ENCODE data around the gene SBNO2.
A peak's percentile ranks its signal among the peaks of the same experiment; 100 is the strongest.

The SBNO2 gene

DNA sequence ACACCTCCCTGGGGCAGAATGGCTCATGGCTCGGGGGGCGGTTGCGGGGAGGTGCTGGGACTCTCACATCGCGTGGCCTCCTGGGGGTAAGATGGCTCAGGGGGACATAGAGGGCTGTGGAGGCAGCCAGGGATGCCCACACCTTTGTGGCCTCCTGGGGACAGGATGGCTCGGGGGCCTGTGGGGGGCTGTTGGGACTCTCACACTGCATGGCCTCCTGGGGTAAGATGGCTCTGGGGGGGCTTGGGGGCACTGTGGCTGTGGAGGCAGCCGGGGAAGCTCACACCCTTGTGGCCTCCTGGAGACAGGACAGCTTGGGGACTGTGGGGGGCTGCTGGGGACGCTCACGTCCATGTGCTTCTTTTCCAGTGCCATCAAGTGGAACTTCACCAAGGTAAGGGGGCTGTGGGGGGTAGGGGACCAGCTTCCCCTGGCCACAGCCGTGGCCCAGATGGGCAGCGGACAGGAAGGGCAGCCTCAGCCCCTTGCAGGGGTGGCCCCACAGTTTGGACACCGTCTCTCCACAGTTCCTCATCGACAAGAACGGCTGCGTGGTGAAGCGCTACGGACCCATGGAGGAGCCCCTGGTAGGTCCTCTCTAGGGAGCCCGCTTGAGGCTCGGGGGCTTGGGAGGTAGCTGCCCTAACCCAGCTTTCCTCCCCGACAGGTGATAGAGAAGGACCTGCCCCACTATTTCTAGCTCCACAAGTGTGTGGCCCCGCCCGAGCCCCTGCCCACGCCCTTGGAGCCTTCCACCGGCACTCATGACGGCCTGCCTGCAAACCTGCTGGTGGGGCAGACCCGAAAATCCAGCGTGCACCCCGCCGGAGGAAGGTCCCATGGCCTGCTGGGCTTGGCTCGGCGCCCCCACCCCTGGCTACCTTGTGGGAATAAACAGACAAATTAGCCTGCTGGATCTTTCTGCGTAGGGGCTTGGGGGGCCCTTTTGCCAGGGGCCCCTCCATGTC lies 67.9 kb downstream of the SBNO2 start:
- ChIA-PET CTCF (interaction anchor here (1.3 to 1.7 kb wide), 3 partner anchors 36 to 138 kb away, joined by 3 read pairs; partner anchors contain the start of gene CNN2), POLR2A (interaction anchor here (1.3 kb wide), 1 partner anchor 18 kb away, joined by 3 read pairs; no protein-coding TSS in a partner anchor)
- no peak overlapping the region for H3K4me3 ChIP-seq (ENCODE audit: control insufficient read depth in 1 of 7, extremely low read depth in 1 of 7, insufficient read depth in 4 of 7, low read depth in 2 of 7, low read length in 6 of 7)
- DNase-seq, result no peak
- 95% methylated on average over 25 of the region's 32 CpGs for WGBS (ENCODE audit: insufficient coverage)
- no peak overlapping the region for H3K27ac ChIP-seq (ENCODE audit: insufficient read depth in 1 of 2, low read depth in 1 of 2, low read length in 2 of 2, poor library complexity in 1 of 2, severe bottlenecking in 2 of 2)
- no peaks in the 10 kb centered on the region for H3K27me3 ChIP-seq (replicated peaks in 2 of 5; ENCODE audit: control insufficient read depth in 4 of 5, insufficient read depth in 5 of 5, low read length in 4 of 5)
- H3K4me1 ChIP-seq (ENCODE audit: control extremely low read depth in 1 of 4, control insufficient read depth in 4 of 4, insufficient read depth in 4 of 4, low read length in 3 of 4), result peaks cover 4 to 48% (median 35%) of the 10 kb centered on the region in 4 experiments
- peaks cover 0 to 51% (median 32%) of the 10 kb centered on the region in 4 experiments for H3K36me3 ChIP-seq (ENCODE audit: control insufficient read depth in 4 of 4, insufficient read depth in 4 of 4, low read length in 3 of 4)
- no peaks in the 10 kb centered on the region for H3K9me3 ChIP-seq (ENCODE audit: control extremely low read depth in 1 of 5, control insufficient read depth in 4 of 5, insufficient read depth in 2 of 5, low read depth in 1 of 5, low read length in 4 of 5)

DNA sequence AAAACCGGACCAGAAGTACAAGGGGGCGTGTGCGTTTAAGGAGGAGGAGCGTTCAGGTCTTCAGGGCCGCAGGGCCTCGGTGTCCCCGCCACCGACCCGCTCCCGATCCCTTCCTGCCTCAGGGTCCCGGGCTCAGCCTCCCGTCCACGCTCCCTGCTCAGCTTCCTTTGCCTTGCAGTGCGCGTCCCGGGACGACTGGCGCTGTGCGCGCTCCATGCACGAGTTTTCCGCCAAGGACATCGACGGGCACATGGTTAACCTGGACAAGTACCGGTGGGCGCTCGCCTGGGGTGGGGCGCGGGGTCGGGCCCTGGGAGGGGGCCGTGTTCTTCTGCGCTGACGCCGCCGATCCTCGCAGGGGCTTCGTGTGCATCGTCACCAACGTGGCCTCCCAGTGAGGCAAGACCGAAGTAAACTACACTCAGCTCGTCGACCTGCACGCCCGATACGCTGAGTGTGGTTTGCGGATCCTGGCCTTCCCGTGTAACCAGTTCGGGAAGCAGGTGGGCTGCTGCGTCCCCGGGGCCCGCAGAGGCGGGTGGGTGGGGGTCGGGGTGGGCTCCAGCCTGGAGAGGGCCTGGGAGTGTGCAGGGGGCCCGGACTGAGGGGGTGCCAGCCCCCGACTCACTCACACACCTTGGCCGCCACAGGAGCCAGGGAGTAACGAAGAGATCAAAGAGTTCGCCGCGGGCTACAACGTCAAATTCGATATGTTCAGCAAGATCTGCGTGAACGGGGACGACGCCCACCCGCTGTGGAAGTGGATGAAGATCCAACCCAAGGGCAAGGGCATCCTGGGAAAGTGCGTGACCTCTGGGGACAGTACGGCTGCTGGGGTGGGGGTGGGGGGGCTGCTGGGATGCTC lies 68.8 kb downstream of the SBNO2 start:
- WGBS (ENCODE audit: insufficient coverage), result 37% methylated on average over 45 of the region's 69 CpGs
- DNase-seq, result no peak
- Histone ChIP-seq H3K27me3 (replicated peaks in 2 of 5; ENCODE audit: control insufficient read depth in 4 of 5, insufficient read depth in 5 of 5, low read length in 4 of 5) (no peaks in the 10 kb centered on the region), H3K9me3 (ENCODE audit: control extremely low read depth in 1 of 5, control insufficient read depth in 4 of 5, insufficient read depth in 2 of 5, low read depth in 1 of 5, low read length in 4 of 5) (no peaks in the 10 kb centered on the region), H3K27ac (ENCODE audit: insufficient read depth in 1 of 2, low read depth in 1 of 2, low read length in 2 of 2, poor library complexity in 1 of 2, severe bottlenecking in 2 of 2) (peak overlapping the region; percentile 70 to 84), H3K36me3 (ENCODE audit: control insufficient read depth in 4 of 4, insufficient read depth in 4 of 4, low read length in 3 of 4) (peaks cover 0 to 44% (median 24%) of the 10 kb centered on the region in 4 experiments), H3K4me3 (ENCODE audit: control insufficient read depth in 1 of 7, extremely low read depth in 1 of 7, insufficient read depth in 4 of 7, low read depth in 2 of 7, low read length in 6 of 7) (peak overlapping the region; percentile 9 to 86 (median 67)), H3K4me1 (ENCODE audit: control extremely low read depth in 1 of 4, control insufficient read depth in 4 of 4, insufficient read depth in 4 of 4, low read length in 3 of 4) (peaks cover 4 to 52% (median 39%) of the 10 kb centered on the region in 4 experiments)
- ChIA-PET POLR2A (interaction anchor here (0.7 to 1.3 kb wide), 4 partner anchors 16 to 30 kb away, joined by 3 to 4 read pairs (median 3); no protein-coding TSS in a partner anchor), CTCF (interaction anchor here (1.3 to 1.7 kb wide), 4 partner anchors 35 to 138 kb away, joined by 3 read pairs; partner anchors contain the start of gene CNN2)

DNA sequence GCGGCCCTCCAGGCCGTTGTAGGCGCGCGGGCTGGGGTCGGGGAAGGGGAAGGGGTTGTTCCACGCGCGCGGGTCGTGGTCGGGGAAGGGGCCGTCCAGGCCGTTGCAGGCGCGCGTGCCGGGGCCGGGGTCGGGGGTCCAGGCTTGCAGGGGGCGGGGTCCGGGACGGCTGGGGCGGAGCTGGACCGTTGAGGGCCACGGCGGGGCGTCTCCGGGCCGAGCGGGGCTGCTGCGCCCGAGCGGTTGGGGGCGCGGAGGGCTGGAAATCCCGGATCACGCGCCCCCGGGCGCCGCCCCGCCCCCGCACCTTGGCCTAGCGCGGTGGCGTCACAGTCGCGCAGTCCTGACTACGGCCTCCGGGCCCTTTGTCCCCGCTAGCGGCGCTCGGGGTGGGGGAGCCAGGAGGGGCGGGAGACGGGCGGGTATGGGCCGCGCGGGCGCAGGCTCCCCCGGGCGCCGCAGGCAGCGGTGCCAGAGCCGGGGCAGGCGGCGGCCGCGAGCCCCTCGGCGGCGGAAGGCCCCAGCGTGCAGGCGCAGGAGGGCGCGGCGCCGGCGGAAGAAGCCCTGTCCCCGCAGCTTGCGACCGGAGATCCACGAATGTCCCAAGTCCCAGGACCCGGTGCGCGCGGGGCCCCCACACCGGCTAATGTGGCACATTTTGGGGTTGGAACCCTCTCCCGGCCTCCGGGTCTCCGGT lies 69.6 kb downstream of the SBNO2 start:
- peak overlapping the region; percentile 55 to 86 (median 67) for H3K4me3 ChIP-seq (ENCODE audit: control insufficient read depth in 1 of 7, extremely low read depth in 1 of 7, insufficient read depth in 4 of 7, low read depth in 2 of 7, low read length in 6 of 7)
- DNase-seq, result peak; percentile 67 to 88 (median 87)
- ChIA-PET CTCF (interaction anchor here (1.4 to 1.7 kb wide), 2 partner anchors 34 to 139 kb away, joined by 3 read pairs; no protein-coding TSS in a partner anchor), POLR2A (interaction anchor here (0.5 to 1.3 kb wide), 5 partner anchors 15 to 69 kb away, joined by 3 to 4 read pairs (median 3); partner anchors contain the start of gene SBNO2)
- H3K4me1 ChIP-seq (ENCODE audit: control extremely low read depth in 1 of 4, control insufficient read depth in 4 of 4, insufficient read depth in 4 of 4, low read length in 3 of 4), result peaks cover 4 to 52% (median 43%) of the 10 kb centered on the region in 4 experiments
- H3K27ac ChIP-seq (ENCODE audit: insufficient read depth in 1 of 2, low read depth in 1 of 2, low read length in 2 of 2, poor library complexity in 1 of 2, severe bottlenecking in 2 of 2), result peak overlapping the region; percentile 70 to 84
- H3K36me3 ChIP-seq (ENCODE audit: control insufficient read depth in 4 of 4, insufficient read depth in 4 of 4, low read length in 3 of 4), result peaks cover 0 to 36% (median 20%) of the 10 kb centered on the region in 4 experiments
- under 1% methylated on average over 67 of the region's 93 CpGs for WGBS (ENCODE audit: insufficient coverage)
- no peaks in the 10 kb centered on the region for H3K9me3 ChIP-seq (ENCODE audit: control extremely low read depth in 1 of 5, control insufficient read depth in 4 of 5, insufficient read depth in 2 of 5, low read depth in 1 of 5, low read length in 4 of 5)
- no peaks in the 10 kb centered on the region for H3K27me3 ChIP-seq (replicated peaks in 2 of 5; ENCODE audit: control insufficient read depth in 4 of 5, insufficient read depth in 5 of 5, low read length in 4 of 5)

DNA sequence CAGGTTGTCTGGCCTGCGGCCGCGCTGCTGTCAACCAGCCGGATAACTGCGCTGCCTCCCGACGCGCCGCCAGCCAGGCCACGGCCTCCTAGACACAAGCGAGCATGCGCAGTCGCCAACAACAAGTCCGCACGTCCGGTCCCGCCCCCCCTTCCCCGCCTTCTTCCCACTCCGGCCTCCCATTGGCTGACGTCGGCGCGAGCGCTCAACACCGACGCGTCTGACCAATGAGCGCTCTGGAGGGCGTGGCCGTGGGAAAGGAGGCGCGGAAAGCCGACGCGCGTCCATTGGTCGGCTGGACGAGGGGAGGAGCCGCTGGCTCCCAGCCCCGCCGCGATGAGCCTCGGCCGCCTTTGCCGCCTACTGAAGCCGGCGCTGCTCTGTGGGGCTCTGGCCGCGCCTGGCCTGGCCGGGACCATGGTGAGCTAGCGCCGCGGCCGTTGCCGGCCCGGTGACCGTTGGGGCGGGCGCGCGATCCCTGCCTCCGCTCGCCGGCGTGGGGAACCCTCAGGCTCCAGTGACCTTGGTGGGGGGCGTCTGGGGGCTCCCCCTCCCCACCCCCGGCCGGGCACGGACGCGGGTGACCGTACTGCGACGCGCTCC lies 70.3 kb downstream of the SBNO2 start, which contains the start of gene GPX4:
Gene GPX4, plus strand, starts transcription at position 287 of the 603 bp plus-strand sequence. Its CDS starts 50 bp downstream, at position 337.
- ChIA-PET POLR2A (interaction anchor here (0.6 kb wide), 1 partner anchor 23 kb away, joined by 3 read pairs; no protein-coding TSS in a partner anchor), CTCF (interaction anchor here (1.4 kb wide), 1 partner anchor 140 kb away, joined by 3 read pairs; no protein-coding TSS in a partner anchor)
- H3K9me3 ChIP-seq (ENCODE audit: control extremely low read depth in 1 of 5, control insufficient read depth in 4 of 5, insufficient read depth in 2 of 5, low read depth in 1 of 5, low read length in 4 of 5), result no peaks in the 10 kb centered on the region
- H3K4me3 ChIP-seq (ENCODE audit: control insufficient read depth in 1 of 7, extremely low read depth in 1 of 7, insufficient read depth in 4 of 7, low read depth in 2 of 7, low read length in 6 of 7), result peak within 1 kb of the TSS; percentile 55 to 86 (median 67)
- H3K27ac ChIP-seq (ENCODE audit: insufficient read depth in 1 of 2, low read depth in 1 of 2, low read length in 2 of 2, poor library complexity in 1 of 2, severe bottlenecking in 2 of 2), result peak within 1 kb of the TSS; percentile 70 to 84
- DNase-seq, result peak; percentile 99 to 100 (median 99)
- H3K27me3 ChIP-seq (replicated peaks in 2 of 5; ENCODE audit: control insufficient read depth in 4 of 5, insufficient read depth in 5 of 5, low read length in 4 of 5), result no peaks in the 10 kb centered on the region
- H3K4me1 ChIP-seq (ENCODE audit: control extremely low read depth in 1 of 4, control insufficient read depth in 4 of 4, insufficient read depth in 4 of 4, low read length in 3 of 4), result peaks cover 4 to 54% (median 49%) of the 10 kb centered on the region in 4 experiments
- WGBS (ENCODE audit: insufficient coverage), result under 1% methylated on average over 43 of the region's 75 CpGs
- H3K36me3 ChIP-seq (ENCODE audit: control insufficient read depth in 4 of 4, insufficient read depth in 4 of 4, low read length in 3 of 4), result peaks cover 0 to 31% (median 17%) of the 10 kb centered on the region in 4 experiments

DNA sequence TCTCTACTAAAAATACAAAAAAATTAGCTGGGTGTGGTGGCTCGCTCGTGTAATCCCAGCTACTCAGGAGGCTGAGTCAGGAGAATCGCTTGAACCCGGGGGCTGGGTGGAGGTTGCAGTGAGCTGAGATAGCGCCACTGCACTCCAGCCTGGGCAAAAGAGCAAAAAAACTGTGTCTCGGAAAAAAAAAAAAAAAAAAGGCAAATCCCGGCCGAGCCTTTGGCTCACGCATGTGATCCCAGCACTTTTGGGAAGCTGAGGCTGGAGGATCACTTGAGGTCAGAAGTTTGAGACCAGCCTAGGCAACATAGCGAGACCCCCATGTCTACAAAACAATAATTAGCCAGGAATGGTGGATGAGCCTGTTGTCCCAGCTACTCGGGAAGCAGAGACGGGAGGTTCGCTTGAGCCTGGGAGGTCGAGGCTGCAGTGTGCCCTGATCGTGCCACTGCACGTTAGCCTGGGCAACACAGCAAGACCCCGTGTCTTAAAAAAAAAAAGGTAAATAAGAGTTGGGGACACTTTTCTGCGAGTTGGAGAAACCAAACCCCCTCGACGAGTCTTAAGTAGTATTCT lies 70.8 kb downstream of the SBNO2 start:
- Histone ChIP-seq H3K27ac (ENCODE audit: insufficient read depth in 1 of 2, low read depth in 1 of 2, low read length in 2 of 2, poor library complexity in 1 of 2, severe bottlenecking in 2 of 2) (peak overlapping the region in 1 of 2 experiments; percentile 68), H3K27me3 (replicated peaks in 2 of 5; ENCODE audit: control insufficient read depth in 4 of 5, insufficient read depth in 5 of 5, low read length in 4 of 5) (no peaks in the 10 kb centered on the region), H3K4me3 (ENCODE audit: control insufficient read depth in 1 of 7, extremely low read depth in 1 of 7, insufficient read depth in 4 of 7, low read depth in 2 of 7, low read length in 6 of 7) (peak overlapping the region in 3 of 7 experiments; percentile 19 to 77 (median 28)), H3K36me3 (ENCODE audit: control insufficient read depth in 4 of 4, insufficient read depth in 4 of 4, low read length in 3 of 4) (peaks cover 0 to 27% (median 14%) of the 10 kb centered on the region in 4 experiments), H3K4me1 (ENCODE audit: control extremely low read depth in 1 of 4, control insufficient read depth in 4 of 4, insufficient read depth in 4 of 4, low read length in 3 of 4) (peaks cover 4 to 56% (median 51%) of the 10 kb centered on the region in 4 experiments), H3K9me3 (ENCODE audit: control extremely low read depth in 1 of 5, control insufficient read depth in 4 of 5, insufficient read depth in 2 of 5, low read depth in 1 of 5, low read length in 4 of 5) (no peaks in the 10 kb centered on the region)
- CTCF ChIA-PET, result interaction anchor here (0.8 to 1.4 kb wide), 3 partner anchors 17 to 40 kb away, joined by 3 to 4 read pairs (median 3); no protein-coding TSS in a partner anchor
- POLR2A ChIA-PET, result interaction anchor here (0.6 kb wide), 1 partner anchor 22 kb away, joined by 3 read pairs; no protein-coding TSS in a partner anchor
- WGBS (ENCODE audit: insufficient coverage), result 63% methylated on average over 18 of the region's 20 CpGs
- no peak for DNase-seq
